NCI-H1092 treated with DMSO at 0.1 percent for 48 hours (cell line): ENCODE results near the gene ULK1.

Experiments used
- DNase-seq: peaks from one replicate; lab custom pipeline; 2025; lab: John Stamatoyannopoulos, UW

The ULK1 gene

DNA sequence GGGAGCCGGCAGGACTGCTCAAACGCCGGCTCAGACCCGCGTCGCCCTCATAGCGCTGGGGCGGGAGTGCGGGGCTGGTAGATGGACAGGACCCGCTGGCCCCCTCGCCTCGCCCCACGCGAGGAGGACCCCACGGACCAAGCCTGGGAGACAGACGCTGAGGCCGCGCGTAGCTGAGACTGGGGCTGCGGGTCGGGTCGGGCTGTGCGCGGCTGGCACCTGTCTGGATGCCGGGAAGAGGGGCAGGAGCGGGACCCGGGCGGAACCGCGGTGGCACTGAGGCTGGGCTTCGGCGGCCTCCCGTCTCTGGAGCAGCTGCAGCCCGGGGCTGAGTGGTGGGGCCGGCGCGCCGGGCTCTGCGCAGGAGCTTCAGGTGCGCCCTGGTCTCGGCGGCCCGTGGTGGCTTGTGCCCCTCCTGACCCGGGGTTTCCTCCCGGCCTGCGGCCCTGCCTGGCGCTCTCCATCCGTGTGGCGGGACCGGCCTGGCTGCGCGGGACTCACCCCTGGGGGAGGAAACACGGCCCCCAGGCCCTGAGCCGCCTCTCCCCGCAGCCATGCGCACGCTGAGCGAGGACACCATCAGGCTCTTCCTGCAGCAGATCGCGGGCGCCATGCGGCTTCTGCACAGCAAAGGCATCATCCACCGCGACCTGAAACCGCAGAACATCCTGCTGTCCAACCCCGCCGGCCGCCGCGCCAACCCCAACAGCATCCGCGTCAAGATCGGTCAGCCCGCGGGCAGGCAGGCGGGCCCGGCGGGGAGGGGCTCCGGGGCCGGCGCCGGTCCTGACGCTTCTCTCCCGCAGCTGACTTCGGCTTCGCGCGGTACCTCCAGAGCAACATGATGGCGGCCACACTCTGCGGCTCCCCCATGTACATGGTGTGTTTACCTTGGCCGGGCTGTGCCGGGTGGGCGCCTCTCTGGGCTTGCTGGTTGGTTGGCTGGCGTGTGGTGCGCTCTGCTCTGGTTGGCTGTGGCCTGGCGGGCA, 14.0 kb downstream of the ULK1 start:
- DNase-seq: no peak

DNA sequence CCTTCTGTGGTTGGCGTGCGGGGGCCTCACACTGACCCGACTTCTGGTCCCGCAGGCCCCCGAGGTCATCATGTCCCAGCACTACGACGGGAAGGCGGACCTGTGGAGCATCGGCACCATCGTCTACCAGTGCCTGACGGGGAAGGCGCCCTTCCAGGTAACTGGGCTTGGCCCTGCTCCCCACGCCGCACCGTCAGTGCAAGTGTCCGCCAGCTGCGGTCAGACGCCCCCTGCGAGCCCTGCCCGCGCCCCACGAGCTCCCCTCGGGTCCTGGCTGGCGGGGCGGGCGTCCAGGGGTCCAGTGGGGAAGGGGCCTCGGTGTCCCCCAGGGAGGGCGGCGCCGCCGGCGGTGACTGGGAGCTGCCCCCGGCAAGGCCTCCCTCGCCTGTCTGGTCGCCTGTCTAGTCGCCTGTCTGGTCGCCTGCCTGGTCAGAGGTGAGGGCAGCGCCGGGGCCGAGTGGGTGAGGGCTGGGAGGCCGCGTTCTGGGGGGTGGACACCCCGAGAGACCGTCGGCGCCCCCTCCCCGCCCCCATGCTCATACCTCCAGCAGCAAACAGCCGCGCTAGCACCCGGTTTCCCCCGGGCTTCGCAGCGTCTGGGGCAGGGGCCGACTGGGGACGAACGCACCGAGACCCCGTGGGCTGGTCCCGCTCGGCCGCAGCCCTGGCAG, 14.8 kb downstream of the ULK1 start:
- no peak for DNase-seq

DNA sequence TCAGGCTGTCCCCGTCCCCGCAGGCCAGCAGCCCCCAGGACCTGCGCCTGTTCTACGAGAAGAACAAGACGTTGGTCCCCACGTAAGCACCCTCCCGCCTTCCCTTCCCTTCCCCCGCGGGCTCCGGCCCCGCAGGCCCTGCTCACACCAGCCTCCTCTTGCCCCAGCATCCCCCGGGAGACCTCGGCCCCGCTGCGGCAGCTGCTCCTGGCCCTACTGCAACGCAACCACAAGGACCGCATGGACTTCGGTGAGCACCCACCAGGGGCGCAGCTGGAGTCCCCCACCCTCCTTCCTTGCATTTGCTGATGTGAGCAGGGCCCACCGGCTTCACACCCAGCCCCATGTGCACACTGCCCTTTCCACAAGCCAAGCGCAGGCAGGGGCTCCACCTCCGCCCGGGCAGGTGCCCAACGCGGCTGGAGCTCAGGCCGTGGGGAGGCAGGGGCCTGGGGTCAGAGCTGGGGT, 15.4 kb downstream of the ULK1 start:
- no peak for DNase-seq

DNA sequence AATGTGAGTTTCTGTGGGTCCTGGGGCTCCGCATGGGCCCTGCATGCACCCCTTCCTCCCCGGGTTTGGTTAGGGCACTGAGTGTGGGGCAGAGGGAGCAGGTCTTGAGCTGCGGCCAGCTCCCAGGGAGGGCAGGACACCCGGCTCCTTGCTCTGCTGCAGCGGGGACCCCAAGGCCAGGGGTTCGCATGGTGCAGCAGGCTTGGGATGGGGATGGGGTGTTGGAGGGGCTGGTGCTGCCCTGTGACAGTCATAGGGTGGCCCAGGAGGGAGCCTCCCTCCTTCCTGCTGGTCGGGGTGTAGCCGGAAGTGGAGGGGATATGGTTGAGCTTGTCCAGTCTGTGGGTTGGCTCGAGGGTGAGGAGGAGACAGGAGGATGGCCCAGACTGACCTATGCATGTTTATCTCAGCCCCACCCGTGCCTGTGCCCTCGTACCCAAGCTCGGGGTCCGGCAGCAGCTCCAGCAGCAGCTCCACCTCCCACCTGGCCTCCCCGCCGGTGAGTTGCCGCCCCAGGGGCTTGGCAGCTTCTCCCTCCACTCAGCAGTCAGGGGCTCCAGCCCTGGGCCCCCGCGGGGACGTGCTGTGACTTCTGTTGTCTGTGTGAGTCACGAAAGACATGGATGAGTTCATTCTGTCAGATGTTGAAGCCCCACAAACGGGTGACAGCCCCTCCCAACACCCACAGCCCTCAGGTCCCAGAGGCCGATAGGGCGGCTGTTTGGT, 16.0 kb downstream of the ULK1 start:
- DNase-seq: no peak

DNA sequence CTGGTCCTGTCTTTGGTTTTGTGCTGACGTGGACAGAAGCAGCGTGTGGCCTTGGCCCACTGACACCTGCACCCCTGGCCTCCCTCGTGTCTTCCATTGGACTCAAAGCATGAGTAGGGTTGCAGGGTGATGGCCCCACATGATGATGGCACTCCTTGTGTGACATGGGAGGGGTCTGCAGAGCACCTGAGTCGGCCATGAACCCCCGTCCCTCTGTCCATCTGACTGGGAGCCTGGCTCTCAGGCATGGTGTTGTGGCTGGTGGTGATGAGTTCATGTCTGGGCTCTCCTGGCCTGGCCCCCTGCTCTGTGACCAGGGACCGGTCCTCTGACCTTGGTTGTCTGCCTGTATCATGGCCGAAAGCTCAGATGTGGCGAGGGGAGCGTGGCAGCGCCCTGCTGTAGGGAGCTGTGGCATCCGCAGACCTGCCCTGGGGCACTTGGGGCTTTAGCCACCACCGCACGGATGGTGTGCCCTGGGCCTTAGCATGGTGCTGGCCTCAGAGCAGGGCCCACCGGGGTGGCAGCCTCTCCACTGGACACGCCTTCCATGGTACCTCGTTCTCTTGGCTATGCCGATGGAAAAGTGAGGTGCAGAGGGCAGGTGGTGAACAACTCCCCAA, 16.7 kb downstream of the ULK1 start:
- no peak for DNase-seq

DNA sequence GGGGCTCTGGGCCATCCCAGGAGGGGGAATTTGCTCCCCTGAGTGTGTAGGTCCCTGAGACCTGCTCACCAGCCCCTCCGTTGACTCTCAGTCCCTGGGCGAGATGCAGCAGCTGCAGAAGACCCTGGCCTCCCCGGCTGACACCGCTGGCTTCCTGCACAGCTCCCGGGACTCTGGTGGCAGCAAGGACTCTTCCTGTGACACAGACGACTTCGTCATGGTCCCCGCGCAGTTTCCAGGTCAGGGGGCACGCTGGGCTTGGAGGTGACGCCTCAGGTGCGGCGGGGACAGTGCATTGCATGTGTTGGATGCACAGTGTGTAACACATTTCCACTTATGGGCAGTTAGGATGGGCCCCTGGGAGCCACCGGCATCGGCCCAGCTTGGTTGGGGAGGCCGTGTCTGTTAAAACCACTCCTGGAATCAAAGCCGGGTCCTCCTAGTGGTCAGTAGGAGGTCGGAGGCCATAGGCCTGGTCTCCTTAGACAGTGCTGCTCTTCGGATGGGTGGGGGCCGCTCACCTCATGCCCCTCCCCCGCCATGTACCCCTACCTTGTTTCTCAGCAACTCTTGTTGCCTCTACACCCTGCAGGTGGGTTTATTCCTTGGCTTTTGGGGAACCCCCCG, 17.5 kb downstream of the ULK1 start:
- DNase-seq: no peak

DNA sequence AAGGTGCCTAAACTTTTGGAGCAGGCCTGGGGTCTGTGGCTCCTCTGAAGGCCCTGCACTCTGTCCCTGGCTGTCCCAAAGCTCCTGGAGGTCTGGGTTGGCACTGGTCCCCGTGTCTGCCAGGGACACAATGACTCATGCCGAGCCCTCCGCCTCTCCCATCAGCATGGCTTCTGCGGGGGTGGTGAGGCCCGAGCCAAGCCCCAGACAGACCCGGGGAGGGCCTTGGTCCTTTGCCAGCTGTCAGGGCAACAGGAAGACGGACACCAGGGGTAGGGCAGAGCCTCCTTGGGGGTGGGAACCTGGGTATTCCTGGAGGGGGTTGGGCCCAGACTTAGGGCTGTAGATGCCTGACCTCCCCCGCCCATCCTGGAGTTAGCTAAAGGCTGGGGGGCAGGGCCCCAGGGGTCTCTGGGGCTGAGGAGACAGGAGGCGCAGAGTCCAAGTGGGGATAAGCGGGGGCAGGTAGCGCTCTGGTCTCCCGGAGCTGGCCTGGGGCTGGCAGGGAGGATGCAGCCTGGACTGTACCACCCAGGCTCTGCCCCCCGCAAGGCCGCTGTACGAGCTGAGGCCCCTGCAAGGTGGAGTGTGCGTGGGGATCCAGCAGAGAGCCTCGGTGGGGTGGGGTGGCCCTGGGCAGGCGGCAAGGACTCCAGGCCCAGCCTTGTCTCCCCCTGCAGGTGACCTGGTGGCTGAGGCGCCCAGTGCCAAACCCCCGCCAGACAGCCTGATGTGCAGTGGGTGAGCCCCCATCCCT, 18.3 kb downstream of the ULK1 start:
- no peak for DNase-seq

DNA sequence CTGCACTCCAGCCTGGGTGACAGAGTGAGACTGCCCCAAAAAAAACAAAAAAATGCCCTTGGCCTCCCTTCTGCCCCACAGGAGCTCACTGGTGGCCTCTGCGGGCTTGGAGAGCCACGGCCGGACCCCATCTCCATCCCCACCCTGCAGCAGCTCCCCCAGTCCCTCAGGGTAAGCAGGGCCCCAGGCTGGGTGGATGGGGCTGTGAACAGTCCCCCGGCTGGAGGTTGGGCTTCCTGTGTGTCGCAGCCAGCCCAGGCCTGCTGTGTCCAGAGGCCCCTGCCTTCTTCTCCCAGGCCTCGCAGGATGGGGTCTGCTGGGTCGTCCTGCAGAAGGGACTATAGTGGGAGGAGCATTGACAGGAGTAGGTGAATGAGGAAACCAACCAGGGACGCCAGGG, 19.2 kb downstream of the ULK1 start:
- no peak for DNase-seq

DNA sequence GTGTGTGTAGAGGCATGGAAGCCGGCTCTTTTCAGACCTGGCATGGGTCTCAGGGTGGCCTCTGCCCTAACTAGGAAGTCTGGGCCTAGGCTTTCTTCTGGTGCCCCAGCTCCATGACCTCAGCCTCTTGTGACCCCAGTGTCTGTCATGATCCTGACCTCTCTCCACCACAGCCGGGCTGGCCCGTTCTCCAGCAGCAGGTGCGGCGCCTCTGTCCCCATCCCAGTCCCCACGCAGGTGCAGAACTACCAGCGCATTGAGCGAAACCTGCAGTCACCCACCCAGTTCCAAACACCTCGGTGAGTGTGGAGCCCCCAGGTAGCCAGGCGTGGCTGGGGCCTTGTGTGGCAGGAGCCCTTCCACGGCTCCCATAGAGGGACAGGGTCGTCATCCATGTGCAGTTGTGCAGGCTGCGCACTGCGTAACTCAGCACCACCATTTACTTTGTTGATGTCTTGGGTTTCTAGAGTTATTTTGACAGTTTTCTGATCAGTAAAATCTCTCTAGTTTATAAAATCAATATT, 19.8 kb downstream of the ULK1 start:
- DNase-seq: no peak

DNA sequence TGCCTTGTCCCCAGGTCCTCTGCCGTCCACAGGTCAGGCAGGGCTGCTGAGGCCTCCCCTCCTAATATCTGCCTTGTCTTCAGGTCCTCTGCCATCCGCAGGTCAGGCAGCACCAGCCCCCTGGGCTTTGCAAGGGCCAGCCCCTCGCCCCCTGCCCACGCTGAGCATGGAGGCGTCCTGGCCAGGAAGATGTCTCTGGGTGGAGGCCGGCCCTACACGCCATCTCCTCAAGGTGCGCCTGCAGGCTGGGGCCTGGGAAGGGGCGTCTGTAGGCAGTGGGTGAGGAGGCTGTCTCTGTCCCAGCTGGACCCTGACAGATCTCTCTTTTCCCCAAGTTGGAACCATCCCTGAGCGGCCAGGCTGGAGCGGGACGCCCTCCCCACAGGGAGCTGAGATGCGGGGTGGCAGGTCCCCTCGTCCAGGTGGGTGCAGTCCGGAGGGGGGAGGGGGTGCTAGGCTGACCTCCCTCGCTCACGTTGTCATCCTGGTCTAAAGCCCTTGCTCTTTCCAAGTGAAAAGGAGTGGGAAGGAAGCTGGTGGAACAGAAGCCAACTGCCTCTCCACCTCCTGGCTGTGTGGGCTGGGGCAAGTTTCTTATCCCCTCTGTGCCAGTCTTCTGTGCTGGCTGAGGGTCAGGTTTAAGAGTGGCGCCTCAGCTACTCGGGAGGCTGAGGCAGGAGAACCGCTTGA, 20.7 kb downstream of the ULK1 start:
- no peak for DNase-seq

DNA sequence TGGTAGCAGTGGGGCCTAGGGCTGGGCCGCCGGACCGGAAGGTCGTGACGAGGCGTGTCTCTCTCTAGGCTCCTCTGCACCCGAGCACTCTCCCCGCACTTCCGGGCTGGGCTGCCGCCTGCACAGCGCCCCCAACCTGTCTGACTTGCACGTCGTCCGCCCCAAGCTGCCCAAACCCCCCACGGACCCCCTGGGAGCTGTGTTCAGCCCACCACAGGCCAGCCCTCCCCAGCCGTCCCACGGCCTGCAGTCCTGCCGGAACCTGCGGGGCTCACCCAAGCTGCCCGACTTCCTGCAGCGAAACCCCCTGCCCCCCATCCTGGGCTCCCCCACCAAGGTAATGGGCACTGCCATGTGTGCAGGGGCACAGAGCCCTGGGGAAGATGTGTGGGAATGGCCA, 21.4 kb downstream of the ULK1 start:
- DNase-seq: no peak

DNA sequence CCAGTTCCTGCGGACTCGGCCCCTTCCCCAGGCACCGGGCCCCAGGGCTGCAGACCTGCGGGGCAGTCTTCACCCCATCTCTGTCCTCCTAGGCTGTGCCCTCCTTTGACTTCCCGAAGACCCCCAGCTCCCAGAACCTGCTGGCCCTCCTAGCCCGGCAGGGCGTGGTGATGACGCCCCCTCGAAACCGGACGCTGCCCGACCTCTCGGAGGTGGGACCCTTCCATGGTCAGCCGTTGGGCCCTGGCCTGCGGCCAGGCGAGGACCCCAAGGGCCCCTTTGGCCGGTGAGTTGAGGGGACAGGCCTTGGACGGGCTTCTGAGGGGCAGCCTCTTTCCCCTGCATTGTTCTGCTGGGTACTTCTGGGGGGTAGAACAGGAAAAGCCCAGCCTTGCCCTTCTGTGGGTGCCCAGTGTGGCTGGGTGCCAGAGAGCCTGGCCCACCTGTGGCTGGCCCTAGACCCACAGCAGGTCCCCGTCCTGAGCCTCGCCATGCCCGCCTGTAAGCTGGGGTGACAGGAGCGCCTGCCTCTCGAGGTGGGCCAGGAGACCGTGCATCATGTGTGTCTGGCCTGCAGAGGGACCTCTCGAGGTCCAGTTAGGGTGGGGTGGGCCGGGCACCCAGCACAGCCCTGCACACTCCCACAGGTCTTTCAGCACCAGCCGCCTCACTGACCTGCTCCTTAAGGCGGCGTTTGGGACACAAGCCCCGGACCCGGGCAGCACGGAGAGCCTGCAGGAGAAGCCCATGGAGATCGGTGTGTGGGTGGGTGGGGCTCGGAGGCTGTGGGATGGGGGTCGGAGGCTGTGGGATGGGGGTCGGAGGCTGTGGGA, 22.1 kb downstream of the ULK1 start:
- no peak for DNase-seq

DNA sequence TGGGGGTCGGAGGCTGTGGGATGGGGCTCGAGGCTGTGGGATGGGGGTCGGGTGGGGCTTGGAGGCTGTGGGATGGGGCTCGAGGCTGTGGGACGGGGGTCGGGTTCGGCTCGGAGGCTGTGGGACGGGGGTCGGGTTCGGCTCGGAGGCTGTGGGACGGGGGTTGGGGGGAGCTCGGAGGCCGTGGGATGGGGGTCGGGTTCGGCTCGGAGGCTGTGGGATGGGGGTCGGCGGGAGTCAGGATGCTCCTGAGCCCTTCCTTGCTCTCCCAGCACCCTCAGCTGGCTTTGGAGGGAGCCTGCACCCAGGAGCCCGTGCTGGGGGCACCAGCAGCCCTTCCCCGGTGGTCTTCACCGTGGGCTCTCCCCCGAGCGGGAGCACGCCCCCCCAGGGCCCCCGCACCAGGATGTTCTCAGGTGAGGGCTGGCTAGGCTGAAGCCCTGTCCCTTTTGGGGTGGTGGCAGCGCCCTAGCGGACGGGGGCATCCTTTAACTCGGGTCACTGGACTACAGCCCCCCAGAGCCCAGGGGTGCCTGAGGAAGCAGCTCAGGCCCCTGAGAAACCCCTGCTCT, 22.8 kb downstream of the ULK1 start:
- no peak for DNase-seq

DNA sequence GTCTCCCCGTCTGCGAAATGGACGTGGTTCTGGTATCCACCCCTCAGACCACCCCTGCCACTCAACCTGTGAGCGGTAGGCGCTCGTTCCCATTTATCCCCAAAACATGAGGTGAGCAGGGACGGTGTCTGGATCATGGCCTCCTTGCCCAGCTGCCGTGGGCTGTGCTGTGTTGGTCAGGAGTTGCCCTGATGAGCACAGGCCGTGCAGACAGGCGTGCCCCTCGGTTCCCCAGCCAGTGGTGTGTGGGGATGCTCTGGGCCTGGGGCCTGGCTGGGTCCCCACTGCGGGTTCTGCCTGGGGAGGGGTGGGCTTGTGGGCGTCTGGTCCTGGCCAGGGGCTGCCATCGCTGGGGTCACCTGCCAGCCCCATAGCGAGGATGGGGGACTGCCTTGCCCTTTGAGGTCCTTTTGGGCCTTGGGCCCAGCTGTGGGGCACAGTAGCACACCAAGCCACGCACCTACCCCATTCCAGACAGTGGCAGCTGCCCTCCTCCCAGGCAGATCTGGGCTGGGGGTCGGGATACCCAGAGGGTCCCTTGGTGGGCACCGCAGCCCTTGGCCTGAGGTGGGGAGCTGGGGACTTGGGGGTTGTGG, 23.4 kb downstream of the ULK1 start:
- no peak for DNase-seq

DNA sequence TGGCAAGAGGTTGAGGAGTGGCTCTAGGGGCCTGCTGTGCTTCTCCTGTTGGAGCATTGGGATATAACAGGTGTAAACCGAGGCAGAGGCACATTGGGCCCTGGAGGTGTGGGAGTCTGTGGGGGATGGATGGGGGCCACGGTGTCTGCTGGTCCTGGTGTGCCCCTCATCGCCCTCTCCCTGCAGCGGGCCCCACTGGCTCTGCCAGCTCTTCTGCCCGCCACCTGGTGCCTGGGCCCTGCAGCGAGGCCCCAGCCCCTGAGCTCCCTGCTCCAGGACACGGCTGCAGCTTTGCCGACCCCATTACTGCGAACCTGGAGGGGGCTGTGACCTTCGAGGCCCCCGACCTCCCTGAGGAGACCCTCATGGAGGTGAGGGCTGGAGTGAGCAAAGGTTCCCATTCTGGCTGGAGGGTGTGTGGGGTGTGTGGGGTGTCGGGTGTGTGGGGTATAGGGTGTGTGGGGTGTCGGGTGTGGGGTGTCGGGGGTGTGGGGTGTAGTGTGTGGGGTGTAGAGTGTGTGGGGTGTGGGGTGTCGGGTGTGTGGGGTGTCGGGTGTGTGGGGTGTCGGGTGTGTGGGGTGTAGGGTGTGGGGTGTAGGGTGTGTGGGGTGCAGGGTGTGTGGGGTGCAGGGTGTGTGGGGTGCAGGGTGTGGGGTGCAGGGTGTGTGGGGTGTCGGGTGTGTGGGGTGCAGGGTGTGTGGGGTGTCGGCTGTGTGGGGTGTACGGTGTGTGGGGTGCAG, 24.1 kb downstream of the ULK1 start:
- DNase-seq: no peak

DNA sequence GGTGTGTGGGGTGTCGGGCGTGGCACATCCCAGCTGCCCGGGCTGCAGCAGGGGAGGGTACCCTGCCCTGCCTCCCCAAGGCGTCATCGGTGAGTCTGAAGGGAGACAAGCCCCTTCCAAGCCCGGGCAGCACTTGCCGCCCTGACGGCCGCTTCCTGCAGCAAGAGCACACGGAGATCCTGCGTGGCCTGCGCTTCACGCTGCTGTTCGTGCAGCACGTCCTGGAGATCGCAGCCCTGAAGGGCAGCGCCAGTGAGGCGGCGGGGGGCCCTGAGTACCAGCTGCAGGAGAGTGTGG, 24.6 kb downstream of the ULK1 start:
- DNase-seq: no peak

DNA sequence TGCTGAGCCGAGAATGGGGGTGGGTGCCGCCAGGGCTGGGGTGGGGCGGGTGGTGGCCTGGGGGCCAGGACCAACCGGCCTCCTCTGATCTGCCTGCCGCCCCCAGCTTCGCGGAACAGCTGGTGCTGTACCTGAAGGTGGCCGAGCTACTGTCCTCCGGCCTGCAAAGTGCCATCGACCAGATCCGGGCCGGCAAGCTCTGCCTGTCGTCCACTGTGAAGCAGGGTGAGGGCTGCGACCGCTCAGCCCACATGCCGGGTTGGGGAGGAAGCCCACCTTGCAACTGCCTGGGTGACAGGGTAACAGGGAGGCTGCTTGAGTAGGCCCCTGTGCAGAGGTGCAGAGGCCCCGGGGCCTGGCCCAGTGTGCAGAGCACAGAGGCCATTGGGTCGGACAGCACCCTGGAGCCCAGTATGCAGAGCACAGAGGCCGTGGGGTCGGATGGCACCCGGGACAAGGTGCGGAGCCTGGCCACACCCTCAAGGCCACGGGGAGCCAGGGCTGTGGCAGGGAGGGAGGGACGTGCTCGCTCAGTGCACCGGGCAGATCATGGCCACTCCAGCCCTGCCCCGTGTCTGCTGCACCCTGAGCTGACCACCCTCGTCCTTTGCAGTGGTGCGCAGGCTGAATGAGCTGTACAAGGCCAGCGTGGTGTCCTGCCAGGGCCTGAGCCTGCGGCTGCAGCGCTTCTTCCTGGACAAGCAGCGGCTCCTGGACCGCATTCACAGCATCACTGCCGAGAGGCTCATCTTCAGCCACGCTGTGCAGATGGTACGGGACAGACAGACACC, 25.1 kb downstream of the ULK1 start:
- no peak for DNase-seq
